K562 (cell line): ENCODE results near the gene CARM1. TPM values are rescaled to one million over a fixed set of nuclear protein-coding genes. Genes with fewer than 3 reads are reported as not detected.

Experiments
- ATF4 ChIP-seq: fragments of 450-650 bp; formaldehyde crosslinking; IDR thresholded peaks from 2 replicates; pipeline ENCODE4 v1.4.0; 2022; ENCODE audit warnings: mild to moderate bottlenecking, moderate library complexity
- CHD7 ChIP-seq: fragments of 200-600 bp; sonication (generic); IDR thresholded peaks from one replicate; pipeline ENCODE4 v1.6.1; 2012; ENCODE audit warnings: mild to moderate bottlenecking, low read depth, low read length, inconsistent platforms
- E2F1 ChIP-seq: sonication (generic); formaldehyde crosslinking; IDR thresholded peaks from 2 replicates; pipeline ENCODE4 v1.8.1; 2023; ENCODE audit warnings: mild to moderate bottlenecking, missing genetic modification reagents, moderate library complexity
- EP400 ChIP-seq: fragments of 450-650 bp; IDR thresholded peaks from 2 replicates; pipeline ENCODE4 v1.6.1; 2017; ENCODE audit warnings: antibody characterized with exemption, mild to moderate bottlenecking, moderate library complexity
- GATA2 ChIP-seq: sonication (generic); formaldehyde crosslinking; IDR thresholded peaks from 2 replicates; pipeline ENCODE4 v1.4.0; 2020; ENCODE audit warnings: mild to moderate bottlenecking, missing genetic modification reagents
- HCFC1 ChIP-seq: IDR thresholded peaks from 2 replicates; pipeline ENCODE4 v1.6.1; 2012; ENCODE audit warnings: low read depth, low read length, improper control_type of control experiment
- MEF2D ChIP-seq: conservative IDR thresholded peaks from 2 replicates; pipeline ENCODE4 v1.6.1; 2016; ENCODE audit warnings: low read depth, missing genetic modification characterization, missing compliant biosample characterization
- NFIX ChIP-seq: fragments of 250-450 bp; sonication (Bioruptor Pico); IDR thresholded peaks from 2 replicates; pipeline ENCODE4 v1.4.0; 2020; ENCODE audit warnings: low read depth, mild to moderate bottlenecking, moderate library complexity
- RAD51 ChIP-seq: fragments of 450-650 bp; IDR thresholded peaks from 2 replicates; pipeline ENCODE4 v1.7.1; 2016; ENCODE audit warnings: low read depth, mild to moderate bottlenecking, borderline replicate concordance
- STAT6 ChIP-seq: sonication (generic); formaldehyde crosslinking; IDR thresholded peaks from 2 replicates; pipeline ENCODE4 v1.8.1; 2023; ENCODE audit warnings: mild to moderate bottlenecking, missing genetic modification reagents
- ZNF507 ChIP-seq: conservative IDR thresholded peaks from 2 replicates; pipeline ENCODE4 v1.6.1; 2017; ENCODE audit warnings: missing genetic modification characterization, missing compliant biosample characterization
- polyA plus RNA-seq, 8 experiments: library from polyadenylated mRNA; depleted of rRNA in 4 of 8; stranded (reverse) in 5 of 8; unstranded in 3 of 8; fragments of >200 nt; fragmentation: Nextera tagmentation in 2 of 8; fragmentation: Illumina TruSeq in 1 of 8; extraction: Ambion mirVana in 2 of 8; extraction: Trizol in 1 of 8; gene quantifications; 2 replicates each; pipeline versions ENCODE4 v1.2.1 to v1.2.3, GENCODE V29; 2011 to 2014; ENCODE audit warnings: inconsistent platforms in 1 of 8, missing spikeins in 1 of 8
- total RNA-seq, 7 experiments: library from RNA; depleted of rRNA in 6 of 7; stranded (reverse); fragments of >200 nt in 6 of 7; fragmentation: Illumina TruSeq in 2 of 7; extraction: Trizol in 2 of 7; gene quantifications; 2 replicates each; pipeline versions ENCODE4 v1.2.1 to v1.2.3, GENCODE V29; 2011 to 2021; ENCODE audit warnings: low replicate concordance in 1 of 7

CARM1 gene
- total and polyA plus RNA-seq, 9 of the 15 experiments (the other 6 are each of a cell fraction or from before 2014, with no cell fraction given) = 0.36 to 86.0 (median 29.7) TPM

- no peak for TF ChIP-seq CHD7
- no peak for TF ChIP-seq GATA2 (CRISPR knock-in tag)
- TF ChIP-seq RAD51 = peak; percentile 66
- TF ChIP-seq STAT6 (CRISPR knock-in tag) = no peak
- no peak for TF ChIP-seq NFIX (CRISPR knock-in tag)
- TF ChIP-seq ZNF507 = no peak
- TF ChIP-seq MEF2D (tag) = no peak
- TF ChIP-seq E2F1 (CRISPR knock-in tag) = no peak
- TF ChIP-seq EP400 = no peak
- no peak for TF ChIP-seq HCFC1
- no peak for TF ChIP-seq ATF4
Measured at GRCh38 chr19:10927730-10928562, 56.6 kb downstream of the CARM1 start (continued).
